HG03135 (cell line): ENCODE measurements around the gene FUT7.
"Not testable (repeated sequence)": the region's sequence is repeated elsewhere in the genome, so short reads cannot be mapped to it uniquely, and the experiment has no call there.

ENCODE experiments used
- ATAC-seq: cut with Tn5 transposase; IDR thresholded peaks from one replicate; pipeline ENCODE4 v1.9.1; 2021; ENCODE audit warnings: mild to moderate bottlenecking, moderate library complexity; ENCODE audit not compliant: unreplicated experiment

Gene FUT7

DNA sequence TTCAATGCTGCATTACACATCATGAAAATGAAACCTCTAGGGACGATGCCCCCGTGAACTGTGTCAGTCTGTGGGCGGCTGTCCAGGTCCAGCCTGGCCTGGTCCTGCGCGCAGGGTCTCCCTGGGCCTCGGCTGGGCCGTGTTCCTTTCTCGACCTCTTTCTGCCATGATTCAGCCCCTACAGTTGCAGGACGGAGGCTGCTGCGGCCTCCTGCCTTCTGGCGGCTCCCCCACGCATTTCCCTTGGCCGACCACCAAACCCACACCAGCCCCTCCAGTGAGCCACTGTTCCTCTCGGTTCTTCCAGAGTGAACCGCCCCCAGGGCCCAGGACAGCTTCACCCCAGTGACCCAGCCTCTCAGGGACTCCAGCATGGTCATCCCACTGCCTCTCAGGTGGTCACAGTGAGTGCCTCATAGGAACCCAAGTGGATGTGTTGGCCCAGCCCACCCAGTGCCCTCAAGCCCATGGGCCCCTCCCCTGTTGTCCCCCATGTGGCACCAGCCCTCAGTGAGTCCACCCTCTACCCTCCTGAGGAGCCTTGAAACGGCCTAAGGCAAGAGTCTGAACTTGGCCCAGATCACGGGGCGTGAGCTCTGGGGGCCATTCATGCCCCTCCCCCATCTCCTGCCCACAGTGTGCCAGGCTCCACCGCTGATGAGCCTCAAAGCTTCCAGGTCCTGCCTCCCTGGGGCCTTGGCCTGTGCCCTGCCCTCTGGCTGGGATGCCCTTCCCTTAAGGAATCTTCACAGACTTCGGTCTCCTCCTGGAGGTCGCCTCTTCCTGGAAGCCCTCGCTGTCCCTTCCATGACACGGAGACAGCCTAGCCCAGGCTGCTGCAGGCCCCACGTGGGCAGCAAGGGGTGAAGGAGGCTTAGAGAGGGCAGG is 25.5 kb downstream of the FUT7 start:
- ATAC-seq = no peak

DNA sequence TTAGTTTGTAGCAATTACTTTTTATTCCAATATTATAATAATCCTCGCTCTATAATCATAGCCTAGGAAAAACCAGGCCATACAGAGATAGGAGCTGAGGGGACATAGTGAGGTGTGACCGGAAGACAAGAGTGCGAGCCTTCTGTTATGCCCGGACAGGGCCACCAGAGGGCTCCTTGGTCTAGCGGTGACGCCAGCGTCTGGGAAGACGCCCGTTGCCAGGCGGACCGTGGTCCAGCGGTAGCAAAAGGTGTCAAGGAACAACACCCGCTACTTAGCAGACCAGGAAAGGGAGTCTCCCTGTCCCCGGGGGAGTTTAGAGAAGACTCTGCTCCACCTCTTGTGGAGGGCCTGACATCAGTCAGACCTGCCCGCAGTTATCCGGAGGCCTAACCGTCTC is 27.6 kb downstream of the FUT7 start:
- ATAC-seq = not testable (repeated sequence)

DNA sequence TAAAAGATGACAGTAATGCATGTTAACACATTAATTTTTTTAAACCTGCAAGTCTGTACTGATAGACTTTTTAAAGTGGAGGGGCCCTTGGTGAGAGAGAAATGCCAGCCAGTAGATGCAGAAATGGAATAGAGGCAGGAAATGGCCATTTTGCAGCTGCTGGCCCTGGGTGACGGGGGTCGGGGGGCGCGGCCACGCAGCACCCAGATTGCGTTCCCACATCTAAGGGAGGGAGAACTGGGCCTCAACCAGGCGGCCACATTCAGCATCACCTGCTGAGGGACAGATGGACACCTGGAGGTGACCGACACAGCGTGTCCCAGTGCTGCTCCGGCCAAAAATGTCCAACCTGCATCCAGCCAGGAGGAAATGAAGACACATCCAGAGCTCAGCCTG is 29.2 kb downstream of the FUT7 start:
- ATAC-seq = no peak

DNA sequence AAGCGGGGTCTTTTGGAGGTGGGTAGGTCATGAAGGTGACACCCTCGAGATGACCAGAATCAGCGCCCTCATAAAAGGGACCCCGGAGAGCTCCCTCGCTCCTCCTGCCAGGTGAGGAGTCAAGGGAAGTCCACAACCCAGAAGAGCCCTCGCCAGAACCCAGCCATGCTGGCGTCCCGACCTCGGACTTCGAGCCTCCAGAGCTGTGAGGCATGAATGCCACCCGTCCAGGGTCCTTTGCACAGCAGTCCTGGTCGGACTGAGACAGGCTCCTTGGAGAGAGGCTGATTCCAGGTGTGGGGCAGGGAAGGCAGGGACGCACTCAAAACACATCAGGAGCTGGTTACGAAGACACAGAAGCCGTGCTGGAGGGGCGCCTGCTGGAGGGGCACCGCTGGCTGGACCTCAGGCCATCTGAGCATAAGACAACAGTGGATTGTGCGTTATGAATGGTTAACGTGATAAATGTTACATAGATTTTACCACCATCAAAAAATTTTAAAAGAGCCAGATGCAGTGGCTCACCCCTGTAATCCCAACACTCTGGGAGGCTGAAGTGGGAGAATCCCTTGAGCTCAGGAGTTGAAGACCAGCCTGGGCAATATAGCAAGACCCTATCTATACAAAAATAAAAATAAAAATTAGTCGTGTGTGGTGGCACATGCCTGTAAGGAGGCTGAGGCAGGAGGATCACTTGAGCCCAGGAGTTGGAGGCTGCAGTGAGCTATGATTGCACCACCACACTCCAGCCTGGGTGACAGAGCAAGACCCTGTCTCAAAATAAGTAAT is 29.8 kb downstream of the FUT7 start:
- ATAC-seq = no peak

DNA sequence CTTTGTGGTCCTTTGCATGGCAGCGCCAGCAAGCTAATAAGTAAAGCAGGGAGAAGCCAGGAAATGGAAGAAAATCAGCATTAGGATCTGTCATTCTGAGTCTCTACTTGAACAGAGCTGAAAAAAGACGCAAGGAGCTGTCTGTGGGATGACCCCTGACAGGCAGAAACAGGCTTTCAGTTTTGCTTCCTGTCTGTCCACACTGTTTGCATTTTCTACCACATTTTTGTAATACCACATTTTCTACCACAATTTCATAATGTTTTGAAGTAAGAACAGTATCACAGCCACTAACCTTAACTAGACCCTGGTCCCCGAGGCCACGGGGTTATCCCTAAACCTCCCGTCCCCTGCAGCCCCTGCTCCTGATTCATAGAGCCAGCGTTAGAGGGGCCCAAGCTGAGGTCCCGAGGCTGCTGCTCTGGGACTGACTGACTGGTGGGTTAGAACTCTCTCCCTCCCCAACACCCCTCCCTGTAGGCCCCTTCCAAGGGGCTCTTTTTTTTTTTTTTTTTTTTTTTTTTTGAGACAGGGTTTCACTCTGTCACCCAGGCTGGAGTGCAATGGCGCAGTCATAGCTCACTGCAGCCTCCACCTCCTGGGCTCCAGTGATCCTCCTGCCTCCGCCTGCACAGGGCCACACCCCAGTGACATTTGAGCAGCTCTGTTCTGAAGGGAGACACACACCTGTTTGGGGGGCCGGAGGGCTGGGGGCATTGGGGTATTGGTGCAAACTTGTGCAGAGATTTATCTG is 31.5 kb downstream of the FUT7 start:
- peak; percentile 74 for ATAC-seq

DNA sequence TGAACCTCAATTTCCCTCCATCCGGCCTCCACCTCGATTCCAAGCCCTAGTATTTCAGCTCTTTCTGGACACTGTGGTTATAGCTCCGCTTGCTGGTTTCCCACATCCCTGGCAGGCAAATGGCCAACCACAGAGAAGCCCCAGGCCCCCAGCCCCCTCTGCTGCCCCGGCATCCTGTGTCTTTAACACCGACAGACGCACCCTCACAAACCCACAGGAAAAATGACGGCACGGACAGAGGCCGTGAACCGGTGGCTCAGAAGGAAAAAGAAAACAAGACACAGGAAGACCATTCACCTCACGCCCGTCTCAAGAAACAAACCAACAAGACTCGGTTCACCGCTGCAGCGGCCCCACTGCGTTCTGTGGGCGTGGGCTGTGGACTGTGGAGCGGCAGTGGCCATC is 34.1 kb downstream of the FUT7 start:
- ATAC-seq = no peak

DNA sequence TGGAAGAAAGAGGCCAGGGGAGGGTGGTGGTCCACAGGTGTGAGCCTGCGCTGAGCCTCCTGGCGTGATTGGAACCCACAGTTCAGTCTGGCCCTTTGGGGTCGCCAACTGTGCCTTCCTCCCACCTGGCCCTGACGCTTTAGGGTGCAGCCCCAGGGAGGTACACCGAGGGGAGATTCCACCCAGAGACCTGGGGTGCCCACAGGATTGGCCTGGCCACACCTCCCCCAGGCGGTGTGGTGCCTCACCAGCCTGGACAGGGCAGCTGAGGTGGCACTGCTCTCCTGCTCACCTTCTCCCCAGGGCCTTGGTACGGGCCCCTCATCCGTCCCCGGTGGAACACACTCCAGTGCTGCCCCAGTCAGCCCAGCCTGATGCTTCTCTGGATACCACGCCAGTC is 34.5 kb downstream of the FUT7 start:
- ATAC-seq = no peak

DNA sequence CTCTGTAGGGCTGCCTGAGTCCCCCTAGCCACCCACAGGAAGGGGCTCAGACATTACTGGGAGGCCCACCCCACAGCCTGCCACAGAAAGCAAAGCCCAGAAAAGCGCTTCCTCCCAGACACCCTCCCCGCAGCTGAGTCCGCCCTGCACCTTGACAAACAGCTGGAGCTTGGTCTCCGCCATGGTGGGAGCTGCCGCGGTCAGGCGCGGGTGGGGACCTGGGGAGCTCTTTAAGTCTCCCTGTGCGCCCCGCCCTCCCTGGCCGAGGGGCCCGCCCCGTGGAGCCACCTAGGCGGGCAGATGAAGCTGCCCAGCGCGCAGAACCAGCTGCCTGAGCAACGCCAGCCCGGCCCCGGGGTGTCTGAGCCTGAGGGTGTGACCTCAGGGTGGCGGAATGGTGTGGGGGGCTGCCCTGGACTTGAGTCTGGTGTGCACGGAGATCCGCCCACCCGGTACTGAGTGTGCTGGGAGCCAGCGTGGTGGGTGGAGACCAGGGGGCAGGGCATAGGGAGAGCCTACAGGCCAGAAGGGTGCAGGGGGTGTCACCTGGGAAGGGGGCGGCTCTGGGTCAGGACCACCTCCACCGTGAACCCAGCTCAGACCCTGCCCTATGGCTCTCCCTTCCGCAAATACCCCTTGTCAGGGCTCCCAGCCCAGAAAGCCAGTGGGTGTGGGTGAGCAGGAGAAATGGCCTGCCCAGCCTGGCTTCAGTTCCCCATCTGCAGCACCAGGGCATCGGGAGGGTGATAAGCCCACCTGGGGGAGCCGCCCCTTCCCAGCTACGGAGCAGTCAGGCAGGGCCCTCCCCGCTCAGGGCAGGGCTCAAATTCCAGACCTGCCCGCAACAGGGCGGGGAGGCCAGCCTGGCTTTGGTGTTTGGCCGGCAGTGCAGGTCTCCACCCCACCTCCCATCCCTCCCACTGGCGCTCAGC is 35.3 kb downstream of the FUT7 start, which contains the start of gene CLIC3:
Gene CLIC3, minus strand, starts transcription at position 208 of the 932 bp plus-strand sequence. Its CDS starts 25 bp downstream, at position 183.
- no peak for ATAC-seq

DNA sequence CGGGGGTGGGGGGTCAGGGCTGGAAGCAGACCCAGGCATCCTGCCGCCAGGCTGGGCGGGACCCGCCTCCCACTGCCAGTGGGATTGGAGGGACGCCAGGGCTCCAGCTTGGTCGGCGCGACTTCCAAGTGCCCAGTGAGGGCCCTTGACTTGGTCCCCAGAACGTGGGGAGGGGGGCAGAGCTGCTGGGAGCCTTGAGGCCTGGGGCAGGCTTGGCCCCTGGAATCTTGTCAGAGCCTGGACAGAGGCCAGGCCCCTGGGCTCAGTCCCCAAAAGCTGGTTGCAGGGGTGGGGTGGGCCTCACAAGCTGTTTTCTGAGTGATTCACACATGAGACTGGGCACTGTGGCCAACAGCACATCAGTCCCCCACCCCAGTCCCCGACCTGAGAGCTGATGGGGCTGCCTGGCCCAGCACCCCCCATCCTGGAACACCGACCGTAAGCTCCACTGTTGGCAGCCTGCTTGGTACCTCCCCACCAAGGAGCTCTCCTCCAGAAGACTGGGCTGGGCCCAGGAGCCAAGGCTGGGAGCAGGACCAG is 36.0 kb downstream of the FUT7 start:
- ATAC-seq = no peak

DNA sequence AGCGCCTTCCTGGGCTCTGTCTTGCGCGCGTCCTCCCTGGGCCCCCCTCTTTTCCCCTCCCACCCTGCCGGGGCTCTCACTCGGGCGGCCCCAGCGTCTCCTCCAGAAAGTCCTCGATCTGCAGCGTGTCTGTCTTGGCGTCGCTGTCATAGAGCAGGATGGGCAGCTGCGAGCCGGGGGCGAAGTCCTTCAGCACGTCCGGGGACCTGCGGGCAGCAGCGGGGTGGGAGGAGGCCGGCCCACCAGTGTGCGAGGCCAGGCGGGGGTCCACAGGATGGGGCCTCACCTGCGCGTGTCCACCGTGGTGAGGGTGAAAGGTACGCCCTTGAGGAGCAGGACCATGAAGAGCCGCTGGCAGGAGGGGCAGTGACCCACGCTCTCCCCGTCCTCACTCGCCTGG is 36.5 kb downstream of the FUT7 start:
- ATAC-seq = no peak

DNA sequence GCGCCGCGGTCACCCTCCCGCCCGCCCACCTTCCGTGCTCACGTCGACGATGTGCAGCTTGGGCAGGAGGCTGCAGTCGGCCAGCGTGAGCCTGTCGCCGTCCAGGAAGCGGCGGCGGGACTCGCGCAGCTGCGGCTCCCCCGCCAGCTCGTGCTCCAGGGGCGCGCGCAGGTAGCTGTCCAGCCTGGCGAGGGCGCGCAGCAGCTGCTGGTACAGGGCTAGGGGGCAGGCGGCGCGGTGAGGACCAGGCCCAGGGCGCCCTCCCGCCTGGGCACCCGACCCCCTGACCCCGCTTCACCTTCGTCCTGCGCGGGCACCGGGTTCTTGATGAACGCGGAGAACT is 37.0 kb downstream of the FUT7 start:
- ATAC-seq = no peak

DNA sequence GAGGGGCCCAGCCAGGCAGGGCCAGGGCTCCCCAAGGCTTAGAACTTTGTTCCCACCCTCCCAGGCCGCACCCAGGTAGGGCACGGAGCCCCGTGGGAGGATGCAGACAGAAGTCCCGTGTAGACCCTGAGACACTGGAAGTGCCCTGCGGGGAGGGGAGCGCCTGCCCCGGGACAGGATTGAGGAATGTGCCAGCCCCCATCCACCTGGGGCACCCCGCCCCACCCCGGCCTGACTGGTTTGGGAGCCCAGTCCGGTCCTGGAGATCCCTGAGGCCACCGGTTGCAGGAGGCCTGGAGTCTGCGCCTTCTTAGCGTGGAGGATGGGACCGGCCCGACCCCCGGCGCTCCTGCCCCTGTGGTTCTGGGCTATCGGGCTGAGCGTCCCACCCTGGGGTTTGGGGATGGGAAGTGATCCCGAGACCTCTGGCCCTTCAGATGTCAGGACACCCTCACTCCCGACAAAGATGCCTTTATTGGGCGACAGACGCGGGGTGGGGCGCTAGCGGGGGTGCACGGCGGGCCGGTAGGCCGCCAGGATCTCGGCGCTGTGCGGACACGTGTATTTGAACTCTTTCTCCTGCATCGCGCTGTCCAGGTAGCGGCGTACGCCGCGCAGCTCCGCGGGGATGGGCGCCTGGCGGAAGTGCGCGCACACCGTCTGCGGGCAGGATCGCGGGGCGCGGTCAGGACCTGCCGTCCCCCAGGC is 37.6 kb downstream of the FUT7 start:
- no peak for ATAC-seq

DNA sequence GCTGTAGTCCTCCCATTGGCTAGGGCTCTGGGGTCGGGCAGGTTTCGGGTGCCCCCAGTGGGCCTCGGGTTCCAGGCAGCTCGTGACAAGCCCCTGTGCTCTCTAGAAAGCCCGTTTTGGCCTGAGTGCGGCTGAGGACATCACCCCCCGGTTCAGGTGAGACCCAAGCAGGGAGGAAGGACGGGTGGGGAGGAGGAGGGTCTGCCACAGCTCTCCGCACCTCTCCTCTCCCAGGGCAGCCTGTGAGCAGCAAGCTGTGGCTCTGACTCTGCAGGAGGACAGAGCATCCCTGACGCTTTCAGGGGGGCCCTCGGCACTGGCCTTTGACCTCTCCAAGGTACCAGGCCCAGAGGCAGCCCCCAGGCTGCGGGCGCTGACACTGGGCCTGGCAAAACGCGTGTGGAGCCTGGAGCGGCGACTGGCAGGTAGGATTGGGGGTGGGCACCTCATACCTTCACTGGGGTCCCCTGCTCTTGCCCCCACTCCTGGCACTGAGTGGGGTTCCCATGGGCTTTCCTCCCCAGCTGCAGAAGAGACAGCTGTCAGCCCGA is 39.0 kb downstream of the FUT7 start:
- ATAC-seq = peak; percentile 5

DNA sequence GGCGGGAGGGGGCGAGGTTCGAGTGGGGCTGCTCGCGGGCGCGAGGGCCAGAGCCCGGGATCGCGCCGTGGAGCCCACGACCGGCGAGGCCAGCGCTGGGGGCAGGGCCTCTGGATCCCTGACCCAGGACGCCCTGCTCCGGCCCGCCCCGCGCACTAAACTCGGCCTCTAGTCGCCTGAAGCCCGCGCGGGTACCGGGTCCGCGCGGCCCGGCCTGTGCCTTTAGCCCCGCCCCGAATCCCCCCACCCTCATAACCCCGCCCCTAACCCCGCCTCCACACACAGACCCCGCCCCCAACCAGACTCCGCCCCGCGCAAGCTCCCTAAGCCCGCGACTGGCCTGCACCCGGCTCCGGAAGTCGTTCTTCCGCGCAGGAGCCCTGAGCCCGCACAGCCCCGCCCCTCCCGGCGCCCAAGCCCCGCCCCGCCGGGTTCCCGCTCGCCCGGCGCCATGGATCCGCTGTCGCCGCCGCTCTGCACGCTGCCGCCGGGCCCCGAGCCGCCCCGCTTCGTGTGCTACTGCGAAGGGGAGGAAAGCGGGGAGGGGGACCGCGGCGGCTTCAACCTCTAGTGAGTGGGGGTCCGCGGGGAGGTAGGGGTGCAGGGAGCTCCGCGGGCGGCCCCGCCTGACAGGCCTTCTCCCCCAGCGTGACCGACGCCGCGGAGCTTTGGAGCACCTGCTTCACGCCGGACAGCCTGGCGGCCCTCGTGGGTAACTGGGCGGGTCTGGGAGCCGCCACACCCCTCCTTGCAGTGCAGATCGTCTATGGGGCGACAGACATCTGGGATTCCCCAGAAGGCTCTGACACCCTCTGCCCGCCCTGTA is 39.7 kb downstream of the FUT7 start, which contains the start of gene PAXX:
Gene PAXX, plus strand, starts transcription at position 430 of the 826 bp plus-strand sequence. Its CDS starts 22 bp downstream, at position 452.
- ATAC-seq = peak; percentile 71

DNA sequence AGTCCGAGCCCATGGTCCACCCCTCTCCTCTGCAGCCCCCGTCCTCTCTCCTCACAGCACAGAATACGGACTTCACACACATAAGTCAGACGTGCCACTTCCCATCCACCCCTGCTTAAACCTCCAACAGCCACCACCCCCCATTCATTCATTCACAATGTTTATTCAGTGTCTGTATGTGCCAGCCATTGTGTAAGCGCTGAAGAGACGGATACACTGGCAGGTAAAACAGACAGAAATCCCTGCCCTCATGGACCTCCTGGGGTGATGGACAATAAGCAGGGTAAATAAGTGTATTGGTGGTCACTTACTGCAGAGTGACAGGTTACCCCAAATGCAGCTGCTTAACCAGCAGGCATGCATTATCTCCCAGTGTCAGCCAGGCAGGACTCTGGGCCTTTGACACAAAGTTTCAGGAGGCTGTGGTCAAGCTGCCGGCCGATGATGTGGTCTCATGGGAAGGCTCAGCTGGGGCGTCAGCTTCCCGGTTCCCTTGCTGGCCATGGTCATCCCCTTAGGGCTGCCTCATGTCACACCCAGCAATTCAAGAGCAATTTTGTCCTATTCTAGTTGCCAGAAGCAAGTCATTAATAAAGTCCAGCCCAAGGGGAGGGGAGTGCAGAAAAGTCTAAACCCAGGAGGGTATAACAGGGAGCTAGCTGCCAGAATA is 41.5 kb downstream of the FUT7 start:
- no peak for ATAC-seq

DNA sequence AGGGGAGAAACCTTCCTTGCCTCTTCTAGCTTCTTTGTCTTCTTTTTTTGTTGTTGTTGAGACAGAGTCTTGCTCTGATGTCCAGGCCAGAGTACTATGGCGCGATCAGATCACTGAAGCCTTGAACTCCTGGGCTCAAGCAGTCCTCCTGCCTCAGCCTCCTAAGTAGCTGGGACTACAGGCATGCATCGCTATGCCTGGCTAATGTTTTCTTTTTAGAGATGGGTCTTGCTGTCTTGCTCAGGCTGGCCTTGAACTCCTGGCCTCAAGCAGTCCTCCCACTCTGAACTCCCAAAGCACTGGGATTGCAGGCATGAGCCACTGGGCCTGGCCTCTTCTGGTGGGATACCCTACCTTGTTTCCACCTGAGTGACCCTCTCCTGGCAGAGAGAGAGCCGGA is 43.0 kb downstream of the FUT7 start:
- ATAC-seq = no peak

DNA sequence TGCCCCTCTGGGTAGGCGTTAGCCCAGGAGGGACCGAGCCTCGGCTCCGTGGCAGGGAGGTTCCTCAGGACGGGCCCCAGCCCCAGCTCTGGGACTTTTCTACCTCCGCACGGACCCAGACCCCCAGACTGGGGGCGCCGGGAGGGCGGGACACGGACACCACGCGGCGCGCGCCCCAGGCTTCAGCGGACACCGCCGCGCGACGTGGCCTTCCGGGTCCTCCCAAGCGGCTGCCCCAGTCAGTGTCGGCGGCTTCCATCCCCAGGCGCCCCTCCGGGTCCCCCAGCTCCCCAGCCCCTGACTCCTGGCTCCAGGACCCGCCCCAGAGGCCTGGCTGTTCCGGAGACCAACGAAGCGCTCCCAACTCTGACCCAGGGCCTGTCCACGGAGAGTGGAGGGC is 46.0 kb downstream of the FUT7 start:
- no peak for ATAC-seq
